ENCODE measurements around the gene FGFRL1. TPM values are rescaled to one million over a fixed set of nuclear protein-coding genes. Genes with fewer than 3 reads are reported as not detected.

The FGFRL1 gene
- total RNA-seq, 1 donor from 2014 or later, result 43.6 TPM

- TF ChIP-seq CTCF (conservative IDR thresholded peaks at IDR 0.05; ENCODE audit: low read depth, low read length), result peak; percentile 43
- DNase-seq (ENCODE audit: low read depth), result no peak
- H3K4me3 ChIP-seq (ENCODE audit: low read depth, low read length), result peak within 1 kb of the TSS; percentile 72
Observed at GRCh38 chr4:986879-987623, 24.4 kb upstream of the FGFRL1 start, which contains the start of gene IDUA. IDUA (plus strand) TSS chr4:987044; CDS start chr4:987085, 41 bp downstream.

- TF ChIP-seq CTCF (conservative IDR thresholded peaks at IDR 0.05; ENCODE audit: low read depth, low read length), result no peak
- peak overlapping the region; percentile 72 for H3K4me3 ChIP-seq (ENCODE audit: low read depth, low read length)
- DNase-seq (ENCODE audit: low read depth), result peak; percentile 43
Observed at GRCh38 chr4:987624-988513, 23.6 kb upstream of the FGFRL1 start.

GRCh38 chr4:988726-989721, 22.4 kb upstream of the FGFRL1 start:
- no peak for TF ChIP-seq CTCF (conservative IDR thresholded peaks at IDR 0.05; ENCODE audit: low read depth, low read length)

GRCh38 chr4:989722-990471, 21.5 kb upstream of the FGFRL1 start:
- TF ChIP-seq CTCF (conservative IDR thresholded peaks at IDR 0.05; ENCODE audit: low read depth, low read length), result no peak

More at GRCh38 chr4:988726-989721, 22.4 kb upstream of the FGFRL1 start:
- H3K4me3 ChIP-seq (ENCODE audit: low read depth, low read length), result no peak overlapping the region
- DNase-seq (ENCODE audit: low read depth), result no peak

GRCh38 chr4:990746-991367, 20.6 kb upstream of the FGFRL1 start:
- no peak overlapping the region for H3K4me3 ChIP-seq (ENCODE audit: low read depth, low read length)
- no peak for TF ChIP-seq CTCF (conservative IDR thresholded peaks at IDR 0.05; ENCODE audit: low read depth, low read length)
- no peak for DNase-seq (ENCODE audit: low read depth)

More at GRCh38 chr4:989722-990471, 21.5 kb upstream of the FGFRL1 start:
- no peak for DNase-seq (ENCODE audit: low read depth)
- no peak overlapping the region for H3K4me3 ChIP-seq (ENCODE audit: low read depth, low read length)
